ENCODE results near the gene TCF7. TPM values are rescaled to one million over a fixed set of nuclear protein-coding genes. Genes with fewer than 3 reads are reported as not detected.

Gene TCF7
- total RNA-seq, 1 donor from 2014 or later, result 0.52 TPM

DNA sequence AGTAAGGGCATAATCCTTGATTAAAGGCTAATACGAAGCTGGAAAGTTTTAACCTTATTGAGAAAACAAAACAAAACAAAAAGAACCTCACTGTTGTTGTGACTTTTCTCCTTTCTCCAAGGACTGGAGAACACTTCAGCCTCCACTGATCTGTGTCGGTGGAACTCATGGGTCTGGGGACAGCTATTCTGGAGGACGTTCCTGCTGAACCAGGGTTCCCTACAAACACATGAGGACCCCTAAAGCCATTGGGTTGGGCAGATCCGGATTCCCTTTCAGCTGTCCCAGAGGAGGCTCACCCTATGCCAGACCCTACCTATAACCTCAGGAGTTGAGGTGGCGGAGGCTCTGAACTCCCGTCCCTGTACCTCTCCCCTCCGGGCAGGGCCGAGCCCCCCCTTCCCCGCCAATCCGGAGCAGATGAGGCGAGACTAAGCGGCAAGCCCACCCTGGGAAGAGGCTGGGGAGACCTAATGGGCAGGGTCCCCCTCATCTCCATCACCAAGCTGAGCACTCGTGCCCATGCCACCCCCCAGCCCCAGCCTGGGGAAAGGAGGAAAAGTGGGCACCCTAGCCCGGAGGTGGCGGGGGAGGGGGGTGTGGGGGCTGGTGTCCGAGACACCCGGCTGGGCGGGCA is 1.6 kb upstream of the TCF7 start:
- H3K36me3 ChIP-seq (ENCODE audit: control insufficient read depth in 3 of 3, insufficient read depth in 3 of 3, low read length in 3 of 3), result no peaks in the 10 kb centered on the region
- H3K4me3 ChIP-seq (ENCODE audit: low read length in 3 of 3), result no peak overlapping the region
- H3K4me1 ChIP-seq (ENCODE audit: control insufficient read depth in 3 of 3, insufficient read depth in 3 of 3, low read length in 3 of 3), result peaks cover 10 to 14% (median 12%) of the 10 kb centered on the region in 3 donors
- no peak overlapping the region for H3K27ac ChIP-seq (ENCODE audit: low read depth, low read length)
- H3K9ac ChIP-seq (ENCODE audit: low read depth in 1 of 3, low read length in 3 of 3), result no peak overlapping the region
- H3K9me3 ChIP-seq (ENCODE audit: control insufficient read depth in 3 of 3, low read length in 3 of 3), result no peaks in the 10 kb centered on the region
- H3K27me3 ChIP-seq (ENCODE audit: control insufficient read depth in 3 of 3, insufficient read depth in 3 of 3, low read length in 3 of 3), result peaks cover 17 to 36% (median 36%) of the 10 kb centered on the region in 3 donors

DNA sequence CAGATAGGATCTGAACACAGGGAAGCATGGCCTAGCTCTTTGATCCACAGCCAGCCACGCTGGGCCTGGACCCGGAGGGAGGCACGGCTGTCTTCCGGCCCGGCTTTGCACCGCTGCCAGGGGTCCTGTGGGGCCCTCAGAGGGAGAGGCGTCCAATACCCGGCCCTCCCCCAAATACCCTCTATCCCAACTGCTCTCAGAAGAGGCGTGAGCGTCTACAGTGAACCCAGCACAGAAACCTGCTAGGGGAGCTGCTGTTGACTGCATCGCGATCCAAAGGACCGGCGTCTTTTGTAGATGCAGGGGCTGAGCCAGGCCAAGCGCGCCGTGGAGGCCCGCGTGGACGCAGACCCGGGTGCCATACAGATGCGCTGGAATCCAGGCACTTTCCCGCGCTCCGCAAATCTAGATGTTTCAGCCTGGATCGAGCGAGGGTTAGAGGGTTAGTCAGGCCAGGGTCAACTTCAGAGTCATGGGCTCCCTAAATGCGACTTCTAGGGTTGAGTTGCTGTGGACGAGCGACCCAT is 1.1 kb upstream of the TCF7 start:
- H3K27ac ChIP-seq (ENCODE audit: low read depth, low read length), result no peak overlapping the region
- peaks cover 17 to 36% (median 36%) of the 10 kb centered on the region in 3 donors for H3K27me3 ChIP-seq (ENCODE audit: control insufficient read depth in 3 of 3, insufficient read depth in 3 of 3, low read length in 3 of 3)
- H3K36me3 ChIP-seq (ENCODE audit: control insufficient read depth in 3 of 3, insufficient read depth in 3 of 3, low read length in 3 of 3), result no peaks in the 10 kb centered on the region
- H3K4me3 ChIP-seq (ENCODE audit: low read length in 3 of 3), result peak overlapping the region; percentile 71 to 75 (median 75)
- H3K4me1 ChIP-seq (ENCODE audit: control insufficient read depth in 3 of 3, insufficient read depth in 3 of 3, low read length in 3 of 3), result peaks cover 10 to 14% (median 12%) of the 10 kb centered on the region in 3 donors
- no peaks in the 10 kb centered on the region for H3K9me3 ChIP-seq (ENCODE audit: control insufficient read depth in 3 of 3, low read length in 3 of 3)
- H3K9ac ChIP-seq (ENCODE audit: low read depth in 1 of 3, low read length in 3 of 3), result peak overlapping the region in 1 of 3 donors; percentile 16

DNA sequence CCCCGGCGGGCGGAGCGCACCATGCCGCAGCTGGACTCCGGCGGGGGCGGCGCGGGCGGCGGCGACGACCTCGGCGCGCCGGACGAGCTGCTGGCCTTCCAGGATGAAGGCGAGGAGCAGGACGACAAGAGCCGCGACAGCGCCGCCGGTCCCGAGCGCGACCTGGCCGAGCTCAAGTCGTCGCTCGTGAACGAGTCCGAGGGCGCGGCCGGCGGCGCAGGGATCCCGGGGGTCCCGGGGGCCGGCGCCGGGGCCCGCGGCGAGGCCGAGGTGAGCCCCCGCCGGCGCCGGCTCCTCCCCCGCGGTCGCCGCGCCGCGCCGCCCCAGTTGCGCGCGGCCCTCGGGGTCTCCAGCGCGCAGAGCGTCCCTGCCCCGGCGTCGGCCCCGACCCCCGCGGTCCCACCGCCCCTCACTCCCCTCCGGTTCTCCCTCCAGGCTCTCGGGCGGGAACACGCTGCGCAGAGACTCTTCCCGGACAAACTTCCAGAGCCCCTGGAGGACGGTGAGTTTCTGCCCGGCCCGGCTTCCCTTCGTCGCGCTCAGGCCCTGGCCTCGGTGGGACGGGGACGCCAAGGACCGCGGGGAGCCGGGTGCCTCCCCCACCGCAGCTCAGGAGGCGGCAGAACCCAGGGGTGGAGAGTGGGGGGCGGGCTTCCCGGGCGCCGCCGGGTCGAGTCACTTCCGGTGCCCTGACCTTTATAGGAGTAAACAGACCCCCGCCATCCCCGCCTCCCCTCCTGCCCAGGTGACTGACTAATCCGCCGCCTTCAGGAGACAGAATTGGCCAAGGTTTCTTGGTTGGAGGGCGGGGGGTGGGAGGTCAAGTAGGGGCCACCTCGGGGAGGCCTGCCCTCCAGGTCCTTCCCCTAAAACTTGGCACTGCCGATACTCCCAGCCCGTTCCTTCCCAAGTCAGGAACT is 665 bp downstream of the TCF7 start:
- peaks cover 17 to 34% (median 33%) of the 10 kb centered on the region in 3 donors for H3K27me3 ChIP-seq (ENCODE audit: control insufficient read depth in 3 of 3, insufficient read depth in 3 of 3, low read length in 3 of 3)
- no peaks in the 10 kb centered on the region for H3K9me3 ChIP-seq (ENCODE audit: control insufficient read depth in 3 of 3, low read length in 3 of 3)
- H3K4me1 ChIP-seq (ENCODE audit: control insufficient read depth in 3 of 3, insufficient read depth in 3 of 3, low read length in 3 of 3), result peaks cover 10 to 14% (median 12%) of the 10 kb centered on the region in 3 donors
- no peaks in the 10 kb centered on the region for H3K36me3 ChIP-seq (ENCODE audit: control insufficient read depth in 3 of 3, insufficient read depth in 3 of 3, low read length in 3 of 3)
- H3K27ac ChIP-seq (ENCODE audit: low read depth, low read length), result no peak overlapping the region
- H3K4me3 ChIP-seq (ENCODE audit: low read length in 3 of 3), result peak overlapping the region in 2 of 3 donors; percentile 22 to 71
- peak overlapping the region in 1 of 3 donors; percentile 23 for H3K9ac ChIP-seq (ENCODE audit: low read depth in 1 of 3, low read length in 3 of 3)

DNA sequence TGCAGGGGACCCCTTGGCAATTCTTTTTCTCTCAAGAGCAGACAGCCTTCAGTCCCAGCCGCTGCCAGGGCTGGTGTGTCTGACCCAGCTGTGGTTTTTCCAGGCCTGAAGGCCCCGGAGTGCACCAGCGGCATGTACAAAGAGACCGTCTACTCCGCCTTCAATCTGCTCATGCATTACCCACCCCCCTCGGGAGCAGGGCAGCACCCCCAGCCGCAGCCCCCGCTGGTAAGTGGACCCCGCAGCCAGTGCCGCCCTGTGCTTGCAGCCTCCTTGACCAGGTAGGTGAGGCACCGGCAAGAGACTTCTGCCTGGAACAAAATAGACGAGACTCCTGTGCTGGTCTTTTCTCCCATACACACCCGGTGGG is 1.3 kb downstream of the TCF7 start:
- Histone ChIP-seq H3K9ac (ENCODE audit: low read depth in 1 of 3, low read length in 3 of 3) (no peak overlapping the region), H3K4me3 (ENCODE audit: low read length in 3 of 3) (no peak overlapping the region), H3K27ac (ENCODE audit: low read depth, low read length) (no peak overlapping the region), H3K36me3 (ENCODE audit: control insufficient read depth in 3 of 3, insufficient read depth in 3 of 3, low read length in 3 of 3) (no peaks in the 10 kb centered on the region), H3K9me3 (ENCODE audit: control insufficient read depth in 3 of 3, low read length in 3 of 3) (no peaks in the 10 kb centered on the region), H3K4me1 (ENCODE audit: control insufficient read depth in 3 of 3, insufficient read depth in 3 of 3, low read length in 3 of 3) (peaks cover 10 to 14% (median 12%) of the 10 kb centered on the region in 3 donors), H3K27me3 (ENCODE audit: control insufficient read depth in 3 of 3, insufficient read depth in 3 of 3, low read length in 3 of 3) (peaks cover 17 to 32% (median 32%) of the 10 kb centered on the region in 3 donors)

DNA sequence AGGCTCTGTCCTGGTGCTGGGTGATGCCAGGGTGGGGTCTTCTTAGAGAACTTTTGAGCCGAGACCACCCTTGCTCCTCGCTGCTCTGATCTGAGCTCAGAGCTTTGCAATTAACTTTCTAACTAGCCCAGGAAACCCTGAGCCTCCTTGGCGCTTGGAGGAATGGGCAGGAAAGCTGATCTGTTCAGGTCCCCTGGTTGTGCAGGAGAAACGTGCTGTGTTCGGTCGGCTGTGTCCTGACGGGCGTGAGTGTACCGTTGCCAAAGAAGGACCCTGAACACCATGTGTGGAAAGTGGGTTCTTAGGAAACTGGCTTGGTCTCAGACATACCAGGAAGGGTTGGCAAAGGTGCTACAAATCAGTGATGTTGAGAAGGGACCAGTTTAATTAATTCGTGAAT is 1.8 kb downstream of the TCF7 start:
- H3K27me3 ChIP-seq (ENCODE audit: control insufficient read depth in 3 of 3, insufficient read depth in 3 of 3, low read length in 3 of 3), result peaks cover 17 to 28% (median 27%) of the 10 kb centered on the region in 3 donors
- H3K27ac ChIP-seq (ENCODE audit: low read depth, low read length), result no peak overlapping the region
- no peak overlapping the region for H3K9ac ChIP-seq (ENCODE audit: low read depth in 1 of 3, low read length in 3 of 3)
- peaks cover 10 to 14% (median 12%) of the 10 kb centered on the region in 3 donors for H3K4me1 ChIP-seq (ENCODE audit: control insufficient read depth in 3 of 3, insufficient read depth in 3 of 3, low read length in 3 of 3)
- no peaks in the 10 kb centered on the region for H3K36me3 ChIP-seq (ENCODE audit: control insufficient read depth in 3 of 3, insufficient read depth in 3 of 3, low read length in 3 of 3)
- no peaks in the 10 kb centered on the region for H3K9me3 ChIP-seq (ENCODE audit: control insufficient read depth in 3 of 3, low read length in 3 of 3)
- H3K4me3 ChIP-seq (ENCODE audit: low read length in 3 of 3), result no peak overlapping the region

DNA sequence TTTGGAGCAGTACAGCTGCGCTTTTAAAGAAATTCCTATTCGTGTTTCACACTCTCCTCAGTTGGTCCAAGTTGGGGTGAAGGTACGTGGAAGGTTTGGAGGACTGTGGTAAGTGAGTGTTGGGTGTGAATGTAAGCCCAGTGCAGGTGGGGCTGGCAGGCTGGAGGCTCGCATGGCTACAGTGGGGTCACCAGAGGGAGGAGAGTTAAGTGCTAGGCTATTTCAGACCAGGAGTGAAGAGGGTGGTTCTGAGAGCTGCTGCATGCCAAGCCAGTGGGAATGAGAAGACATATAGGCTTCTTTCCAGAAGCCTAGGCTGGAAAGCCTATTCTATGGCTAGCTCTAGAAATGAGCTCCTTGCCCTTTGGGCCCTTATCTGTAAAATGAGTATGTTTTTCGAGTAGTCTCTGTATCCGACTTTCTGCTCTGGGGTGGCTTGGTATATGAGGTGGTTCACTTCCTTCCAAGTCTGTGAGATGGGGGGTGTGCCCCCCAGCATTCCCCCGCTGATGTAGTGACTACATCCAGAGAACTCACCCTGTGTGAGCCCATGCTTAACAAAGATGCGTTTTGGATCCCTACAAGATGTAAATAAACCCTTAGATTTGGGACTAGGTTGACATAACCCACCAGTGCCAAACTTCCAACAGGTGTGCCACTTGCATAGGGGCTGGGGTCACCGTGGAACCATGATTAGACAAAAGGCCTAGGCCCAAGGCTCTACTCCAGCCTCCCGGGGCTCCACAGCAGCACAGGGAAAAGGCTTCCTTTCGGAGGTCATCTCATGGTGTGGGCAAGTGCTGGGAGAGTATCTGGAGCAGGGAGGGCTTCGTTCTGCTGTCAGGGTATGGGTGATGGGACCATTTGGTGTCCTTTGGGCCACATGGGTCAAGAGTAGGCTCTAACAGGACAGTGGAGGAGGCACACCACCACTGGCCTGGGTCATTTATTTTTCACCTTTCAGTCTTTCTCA is 2.6 kb downstream of the TCF7 start:
- no peak overlapping the region for H3K4me3 ChIP-seq (ENCODE audit: low read length in 3 of 3)
- H3K27ac ChIP-seq (ENCODE audit: low read depth, low read length), result no peak overlapping the region
- H3K4me1 ChIP-seq (ENCODE audit: control insufficient read depth in 3 of 3, insufficient read depth in 3 of 3, low read length in 3 of 3), result peaks cover 10 to 14% (median 12%) of the 10 kb centered on the region in 3 donors
- no peaks in the 10 kb centered on the region for H3K36me3 ChIP-seq (ENCODE audit: control insufficient read depth in 3 of 3, insufficient read depth in 3 of 3, low read length in 3 of 3)
- H3K27me3 ChIP-seq (ENCODE audit: control insufficient read depth in 3 of 3, insufficient read depth in 3 of 3, low read length in 3 of 3), result peaks cover 16 to 20% (median 20%) of the 10 kb centered on the region in 3 donors
- H3K9ac ChIP-seq (ENCODE audit: low read depth in 1 of 3, low read length in 3 of 3), result no peak overlapping the region
- no peaks in the 10 kb centered on the region for H3K9me3 ChIP-seq (ENCODE audit: control insufficient read depth in 3 of 3, low read length in 3 of 3)

DNA sequence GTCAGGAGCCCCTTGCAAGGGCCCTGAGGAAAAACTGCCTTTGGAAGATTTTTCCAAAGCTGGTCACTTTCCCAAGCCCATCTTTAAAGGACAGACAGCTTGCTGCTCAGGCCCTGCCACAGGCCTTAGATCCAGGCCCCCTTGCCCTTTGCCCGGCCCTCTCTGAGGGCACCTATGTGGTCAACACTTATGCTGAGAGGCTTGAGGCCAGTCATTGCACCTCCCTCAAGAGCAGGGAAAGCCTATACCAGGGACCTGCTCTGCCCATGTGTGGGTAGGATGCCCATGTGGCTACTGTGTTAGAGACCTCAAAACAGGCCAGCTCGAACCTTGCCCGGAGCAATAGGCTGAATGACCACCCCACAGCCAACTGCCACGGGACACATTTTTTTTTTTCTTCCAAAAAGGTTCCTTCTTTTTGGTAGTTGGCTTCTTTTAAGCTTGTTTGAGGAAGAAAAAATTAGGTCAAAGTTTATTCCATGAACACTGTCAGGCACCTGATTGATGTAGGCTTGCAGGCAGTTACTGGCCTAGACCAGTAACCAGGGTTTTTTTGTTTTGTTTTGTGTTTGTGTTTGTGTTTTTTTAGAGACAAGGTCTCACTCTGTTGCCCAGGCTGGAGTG is 3.8 kb downstream of the TCF7 start:
- no peak overlapping the region for H3K27ac ChIP-seq (ENCODE audit: low read depth, low read length)
- H3K9me3 ChIP-seq (ENCODE audit: control insufficient read depth in 3 of 3, low read length in 3 of 3), result no peaks in the 10 kb centered on the region
- no peak overlapping the region for H3K9ac ChIP-seq (ENCODE audit: low read depth in 1 of 3, low read length in 3 of 3)
- H3K36me3 ChIP-seq (ENCODE audit: control insufficient read depth in 3 of 3, insufficient read depth in 3 of 3, low read length in 3 of 3), result no peaks in the 10 kb centered on the region
- H3K4me3 ChIP-seq (ENCODE audit: low read length in 3 of 3), result no peak overlapping the region
- peaks cover 7 to 10% (median 9%) of the 10 kb centered on the region in 3 donors for H3K27me3 ChIP-seq (ENCODE audit: control insufficient read depth in 3 of 3, insufficient read depth in 3 of 3, low read length in 3 of 3)
- H3K4me1 ChIP-seq (ENCODE audit: control insufficient read depth in 3 of 3, insufficient read depth in 3 of 3, low read length in 3 of 3), result peaks cover 10% of the 10 kb centered on the region in 3 donors

DNA sequence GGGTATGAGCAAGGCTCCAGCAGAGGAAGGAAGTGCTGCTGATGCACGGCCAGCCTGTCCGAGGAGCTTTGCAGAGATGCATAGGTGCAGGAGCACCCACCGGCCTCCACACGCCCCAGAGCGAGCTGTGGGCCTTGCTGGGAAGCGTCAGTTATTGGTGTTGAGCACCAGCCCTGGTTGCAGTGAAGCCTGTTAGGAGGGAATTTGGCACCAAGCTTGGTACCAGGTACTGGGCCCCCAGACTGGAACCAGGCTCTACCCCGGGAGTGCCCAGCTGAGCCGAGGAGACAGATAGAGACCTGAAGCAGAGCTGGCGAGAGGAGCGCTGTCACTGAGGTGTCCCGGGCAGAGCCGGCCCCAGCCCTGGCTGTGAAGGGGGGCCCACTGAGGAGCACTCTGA is 5.2 kb downstream of the TCF7 start:
- no peak overlapping the region for H3K27ac ChIP-seq (ENCODE audit: low read depth, low read length)
- no peaks in the 10 kb centered on the region for H3K9me3 ChIP-seq (ENCODE audit: control insufficient read depth in 3 of 3, low read length in 3 of 3)
- H3K36me3 ChIP-seq (ENCODE audit: control insufficient read depth in 3 of 3, insufficient read depth in 3 of 3, low read length in 3 of 3), result no peaks in the 10 kb centered on the region
- H3K27me3 ChIP-seq (ENCODE audit: control insufficient read depth in 3 of 3, insufficient read depth in 3 of 3, low read length in 3 of 3), result no peaks in the 10 kb centered on the region
- peaks cover 2 to 4% (median 3%) of the 10 kb centered on the region in 3 donors for H3K4me1 ChIP-seq (ENCODE audit: control insufficient read depth in 3 of 3, insufficient read depth in 3 of 3, low read length in 3 of 3)
- H3K9ac ChIP-seq (ENCODE audit: low read depth in 1 of 3, low read length in 3 of 3), result no peak overlapping the region
- no peak overlapping the region for H3K4me3 ChIP-seq (ENCODE audit: low read length in 3 of 3)
